A172 (cell line): ENCODE measurements around the gene ZMIZ2. TPM values are rescaled to one million over a fixed set of nuclear protein-coding genes. Genes with fewer than 3 reads are reported as not detected.
"Not testable (repeated sequence)": the region's sequence is repeated elsewhere in the genome, so short reads cannot be mapped to it uniquely, and the experiment has no call there.

Experiments used
- DNase-seq: peaks from one replicate; pipeline ENCODE4 v3.0.0-alpha.2; 2015; ENCODE audit warnings: low spot score
- total RNA-seq: library from RNA; depleted of rRNA; stranded (reverse); fragments of >200 nt; shearing (Covaris generic); gene quantifications from 2 replicates; pipeline ENCODE4 v1.2.3, GENCODE V29; 2014; rRNA removed

ZMIZ2 gene
- total RNA-seq, 1 experiment from 2014 or later = 13.9 TPM

GRCh38 chr7:44802418-44803025 lies 53.9 kb downstream of the ZMIZ2 start:
- DNase-seq = no peak

- not testable (repeated sequence) for DNase-seq
Observed at GRCh38 chr7:44803828-44804519, 55.3 kb downstream of the ZMIZ2 start.

- no peak for DNase-seq
Observed at GRCh38 chr7:44805950-44806349, 57.3 kb downstream of the ZMIZ2 start.

- no peak for DNase-seq
Observed at GRCh38 chr7:44808914-44809393, 60.3 kb downstream of the ZMIZ2 start.

- DNase-seq = peak; percentile 49
Observed at GRCh38 chr7:44811093-44811492, 62.4 kb downstream of the ZMIZ2 start.

GRCh38 chr7:44811571-44811970 lies 62.9 kb downstream of the ZMIZ2 start:
- no peak for DNase-seq

GRCh38 chr7:44814919-44815318 lies 66.3 kb downstream of the ZMIZ2 start:
- DNase-seq = no peak

- no peak for DNase-seq
Observed at GRCh38 chr7:44819292-44819691, 70.6 kb downstream of the ZMIZ2 start.

Other genes with a start within 250 kb of the ZMIZ2 start
- gene NPC1L1, start 207.5 kb upstream of the ZMIZ2 start, total RNA-seq = not detected in 2 replicates
- 174 and 175 TPM in 2 replicates for gene DDX56, start 174.9 kb upstream of the ZMIZ2 start, total RNA-seq
- 141 and 265 TPM in 2 replicates for gene TMED4, start 166.6 kb upstream of the ZMIZ2 start, total RNA-seq
- gene OGDH, start 142.2 kb upstream of the ZMIZ2 start, total RNA-seq = 84.1 and 84.9 TPM in 2 replicates
- gene PPIA, start 47.8 kb downstream of the ZMIZ2 start, total RNA-seq = 7,457 and 8,235 TPM in 2 replicates
- gene H2AZ2, start 99.2 kb downstream of the ZMIZ2 start, total RNA-seq = 507 and 572 TPM in 2 replicates
- 16.9 and 20.9 TPM in 2 replicates for gene PURB, start 136.7 kb downstream of the ZMIZ2 start, total RNA-seq
- 0.76 and 1.6 TPM in 2 replicates for gene MYO1G, start 230.2 kb downstream of the ZMIZ2 start, total RNA-seq